HG03457 (cell line): ENCODE results near the gene NELFA.

Source experiments
- ATAC-seq: cut with Tn5 transposase; IDR thresholded peaks from one replicate; pipeline ENCODE4 v1.9.1; 2021; ENCODE audit warnings: moderate number of reproducible peaks; ENCODE audit not compliant: unreplicated experiment

NELFA gene

GRCh38 chr4:1940566-1940965, 68.2 kb downstream of the NELFA start:
- ATAC-seq, result no peak

GRCh38 chr4:1939664-1940509, 68.9 kb downstream of the NELFA start:
- ATAC-seq, result no peak

GRCh38 chr4:1938027-1938426, 70.7 kb downstream of the NELFA start:
- ATAC-seq, result no peak

- no peak for ATAC-seq
Observed at GRCh38 chr4:1937550-1937949, 71.2 kb downstream of the NELFA start.

GRCh38 chr4:1933700-1934099, 75.1 kb downstream of the NELFA start:
- no peak for ATAC-seq

- no peak for ATAC-seq
Observed at GRCh38 chr4:1932736-1933135, 76.0 kb downstream of the NELFA start.
